Osteoblast (primary cell): ENCODE results near the gene ZNF804B. TPM values are rescaled to one million over a fixed set of nuclear protein-coding genes. Genes with fewer than 3 reads are reported as not detected.

ENCODE experiments used
- DNase-seq: peaks from one replicate; pipeline ENCODE4 v3.0.0; 2011; ENCODE audit warnings: low spot score, mixed read lengths; ENCODE audit not compliant: insufficient read length; ENCODE audit errors: missing footprints
- H2AFZ ChIP-seq: 2 replicates; pipeline ENCODE4 v1.6.0; 2011; ENCODE audit warnings: mild to moderate bottlenecking, low read length
- H3K27ac ChIP-seq: 2 replicates; pipeline ENCODE4 v1.5.1; 2011; ENCODE audit warnings: mild to moderate bottlenecking, low read depth, low read length, moderate library complexity
- H3K27me3 ChIP-seq: 2 replicates; pipeline ENCODE4 v1.6.0; 2012; ENCODE audit warnings: mild to moderate bottlenecking, control low read depth, inconsistent platforms, low read length, moderate library complexity; ENCODE audit not compliant: insufficient read depth
- H3K36me3 ChIP-seq: 2 replicates; pipeline ENCODE4 v1.5.1; 2011; ENCODE audit warnings: mild to moderate bottlenecking, low read length, control low read depth, moderate library complexity; ENCODE audit not compliant: insufficient read depth
- H3K4me1 ChIP-seq: 2 replicates; pipeline ENCODE4 v1.5.1; 2011; ENCODE audit warnings: mild to moderate bottlenecking, low read length, control low read depth, moderate library complexity; ENCODE audit not compliant: insufficient read depth
- H3K4me2 ChIP-seq: 2 replicates; pipeline ENCODE4 v1.6.0; 2011; ENCODE audit warnings: mild to moderate bottlenecking, low read length; ENCODE audit not compliant: insufficient read depth
- H3K4me3 ChIP-seq: fragments of 200-600 bp; sonication (generic); 3 replicates; pipeline ENCODE4 v1.5.1; 2012; ENCODE audit warnings: mild to moderate bottlenecking, low read length, inconsistent platforms; ENCODE audit not compliant: insufficient read depth
- H3K79me2 ChIP-seq: 2 replicates; pipeline ENCODE4 v1.6.0; 2012; ENCODE audit warnings: mild to moderate bottlenecking, low read length, control low read depth, inconsistent platforms; ENCODE audit not compliant: insufficient read depth
- H3K9me3 ChIP-seq: 2 replicates; pipeline ENCODE4 v1.5.1; 2011; ENCODE audit warnings: low read depth, low read length, control low read depth
- H4K20me1 ChIP-seq: 2 replicates; pipeline ENCODE4 v1.6.0; 2012; ENCODE audit warnings: mild to moderate bottlenecking, low read length, control low read depth; ENCODE audit not compliant: insufficient read depth
- total RNA-seq: library from RNA; depleted of rRNA; stranded (reverse); fragments of >200 nt; gene quantifications from 2 replicates; pipeline ENCODE4 v1.2.3, GENCODE V29; 2012
- TF ChIP-seq, protein P1 (sequence below): IDR thresholded peaks from 2 replicates; pipeline ENCODE4 v1.5.1; 2011; ENCODE audit warnings: mild to moderate bottlenecking, low read depth, low read length, moderate library complexity; ENCODE audit errors: extremely low read depth

Gene ZNF804B
- total RNA-seq, 1 donor, result not detected

DNA sequence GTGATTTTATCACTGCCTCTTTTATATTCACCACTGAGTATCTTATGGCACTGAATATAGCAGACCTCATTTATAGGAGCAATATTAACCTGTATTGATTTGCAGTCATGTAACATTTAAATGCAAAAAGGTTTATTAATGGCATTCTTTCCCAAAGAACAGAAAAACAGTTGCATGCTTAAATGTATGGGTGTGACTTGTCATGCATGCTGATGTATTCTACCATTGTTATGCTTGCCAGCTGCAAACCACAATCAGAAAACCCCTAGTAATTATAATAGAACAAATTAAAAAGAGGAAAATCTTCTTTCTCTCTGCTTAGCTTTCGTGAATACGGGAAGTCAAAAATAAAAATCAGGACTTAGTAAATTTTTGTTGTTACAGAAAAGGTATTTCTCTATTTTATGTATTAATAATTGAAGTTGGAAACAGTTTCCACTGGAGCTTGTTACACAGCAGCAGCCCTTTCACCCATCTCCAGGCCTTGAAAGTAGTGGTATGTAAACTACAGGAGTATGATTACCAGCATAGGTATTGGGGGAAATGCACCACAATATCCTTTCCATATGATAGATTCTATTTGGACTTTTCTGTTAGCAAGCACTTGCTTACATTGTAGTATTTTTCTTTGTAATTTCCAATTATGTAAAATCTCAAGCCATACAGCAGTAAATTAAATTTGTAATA, 183.5 kb downstream of the ZNF804B start:
- no peaks in the 10 kb centered on the region for H3K36me3 ChIP-seq
- no peak for DNase-seq
- H3K9me3 ChIP-seq, result no peaks in the 10 kb centered on the region
- H3K27me3 ChIP-seq, result no peaks in the 10 kb centered on the region
- no peak overlapping the region for H3K27ac ChIP-seq
- no peaks in the 10 kb centered on the region for H3K4me1 ChIP-seq
- no peak overlapping the region for H3K4me2 ChIP-seq
- no peaks in the 10 kb centered on the region for H3K79me2 ChIP-seq
- H4K20me1 ChIP-seq, result no peaks in the 10 kb centered on the region
- TF ChIP-seq, protein P1, sequence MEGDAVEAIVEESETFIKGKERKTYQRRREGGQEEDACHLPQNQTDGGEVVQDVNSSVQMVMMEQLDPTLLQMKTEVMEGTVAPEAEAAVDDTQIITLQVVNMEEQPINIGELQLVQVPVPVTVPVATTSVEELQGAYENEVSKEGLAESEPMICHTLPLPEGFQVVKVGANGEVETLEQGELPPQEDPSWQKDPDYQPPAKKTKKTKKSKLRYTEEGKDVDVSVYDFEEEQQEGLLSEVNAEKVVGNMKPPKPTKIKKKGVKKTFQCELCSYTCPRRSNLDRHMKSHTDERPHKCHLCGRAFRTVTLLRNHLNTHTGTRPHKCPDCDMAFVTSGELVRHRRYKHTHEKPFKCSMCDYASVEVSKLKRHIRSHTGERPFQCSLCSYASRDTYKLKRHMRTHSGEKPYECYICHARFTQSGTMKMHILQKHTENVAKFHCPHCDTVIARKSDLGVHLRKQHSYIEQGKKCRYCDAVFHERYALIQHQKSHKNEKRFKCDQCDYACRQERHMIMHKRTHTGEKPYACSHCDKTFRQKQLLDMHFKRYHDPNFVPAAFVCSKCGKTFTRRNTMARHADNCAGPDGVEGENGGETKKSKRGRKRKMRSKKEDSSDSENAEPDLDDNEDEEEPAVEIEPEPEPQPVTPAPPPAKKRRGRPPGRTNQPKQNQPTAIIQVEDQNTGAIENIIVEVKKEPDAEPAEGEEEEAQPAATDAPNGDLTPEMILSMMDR, result no peak
- no peak overlapping the region for H3K4me3 ChIP-seq
- H2AFZ ChIP-seq, result no peak overlapping the region

DNA sequence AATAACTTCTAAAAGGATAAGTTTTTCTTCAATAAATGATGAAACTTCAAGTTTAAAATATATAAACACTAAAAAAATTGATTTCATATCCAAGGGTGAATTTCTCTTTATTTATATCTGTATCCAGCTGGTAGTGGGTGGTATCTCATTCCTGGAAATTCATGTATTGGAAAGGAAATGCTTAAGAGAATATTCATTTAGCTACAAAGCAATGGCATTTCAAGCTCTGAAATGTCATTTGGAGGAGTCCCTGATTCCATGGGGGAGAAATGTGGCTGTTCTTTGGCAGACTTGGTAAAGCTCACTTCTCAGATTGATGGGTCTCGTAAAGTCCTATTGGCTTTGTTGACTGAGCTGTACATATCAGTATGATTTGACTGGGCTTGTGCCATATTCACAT, 192.3 kb downstream of the ZNF804B start:
- Histone ChIP-seq H3K4me1 (no peaks in the 10 kb centered on the region), H3K79me2 (no peaks in the 10 kb centered on the region), H3K36me3 (no peaks in the 10 kb centered on the region), H3K4me3 (no peak overlapping the region), H2AFZ (no peak overlapping the region), H3K4me2 (no peak overlapping the region), H3K27ac (no peak overlapping the region), H3K27me3 (no peaks in the 10 kb centered on the region), H3K9me3 (peaks cover 4% of the 10 kb centered on the region), H4K20me1 (no peaks in the 10 kb centered on the region)
- DNase-seq, result no peak
- TF ChIP-seq, protein P1, result no peak

DNA sequence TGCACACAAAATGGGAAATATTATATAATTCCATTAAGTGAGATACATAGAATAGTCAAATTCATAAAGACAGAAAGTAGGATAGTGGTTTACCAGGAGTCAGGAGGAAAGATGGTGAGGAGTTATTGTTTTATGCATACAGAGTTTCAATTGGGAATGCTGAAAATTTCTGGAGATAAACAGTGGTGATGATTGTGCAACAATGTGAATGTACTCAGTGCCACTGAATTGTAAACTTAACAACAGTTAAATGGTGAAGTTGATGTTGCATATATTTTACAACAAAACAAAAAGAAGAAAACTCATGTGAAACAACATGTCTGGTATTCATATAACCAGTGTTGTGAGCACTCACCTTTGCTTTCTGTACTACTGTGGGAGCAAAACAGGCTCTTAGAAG, 204.9 kb downstream of the ZNF804B start:
- Histone ChIP-seq H3K4me1 (no peaks in the 10 kb centered on the region), H3K79me2 (no peaks in the 10 kb centered on the region), H3K27ac (no peak overlapping the region), H3K9me3 (peaks cover 2% of the 10 kb centered on the region), H3K4me2 (no peak overlapping the region), H3K36me3 (no peaks in the 10 kb centered on the region), H2AFZ (no peak overlapping the region), H4K20me1 (no peaks in the 10 kb centered on the region), H3K27me3 (no peaks in the 10 kb centered on the region), H3K4me3 (no peak overlapping the region)
- no peak for DNase-seq
- TF ChIP-seq, protein P1, result no peak

DNA sequence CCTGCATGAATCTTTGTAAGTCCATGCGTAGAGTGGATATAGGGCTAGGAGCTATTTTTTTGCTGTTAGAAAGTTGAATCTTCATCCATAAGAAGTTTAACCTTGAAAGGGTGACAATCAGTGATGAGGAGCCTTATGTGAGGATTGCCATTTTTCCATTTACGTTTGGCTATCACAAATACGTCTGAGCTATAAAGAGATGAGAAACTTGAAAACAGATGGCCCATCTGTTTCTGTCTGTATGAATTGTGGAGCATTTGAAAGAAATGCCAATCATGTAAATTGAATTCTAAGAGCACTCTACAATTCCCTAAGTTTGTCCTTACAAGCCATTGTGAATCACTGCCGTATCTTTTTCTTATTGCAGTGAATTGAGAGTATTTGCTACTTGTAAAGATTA, 205.9 kb downstream of the ZNF804B start:
- Histone ChIP-seq H2AFZ (no peak overlapping the region), H4K20me1 (no peaks in the 10 kb centered on the region), H3K79me2 (no peaks in the 10 kb centered on the region), H3K27me3 (no peaks in the 10 kb centered on the region), H3K9me3 (peaks cover 2% of the 10 kb centered on the region), H3K27ac (no peak overlapping the region), H3K4me1 (no peaks in the 10 kb centered on the region), H3K4me3 (no peak overlapping the region), H3K4me2 (no peak overlapping the region), H3K36me3 (no peaks in the 10 kb centered on the region)
- TF ChIP-seq, protein P1, result no peak
- DNase-seq, result no peak
